HG03558 (cell line): ENCODE measurements around the gene PUM1.
"Not testable (repeated sequence)": the region's sequence is repeated elsewhere in the genome, so short reads cannot be mapped to it uniquely, and the experiment has no call there.

Source experiments
- ATAC-seq: cut with Tn5 transposase; IDR thresholded peaks from one replicate; pipeline ENCODE4 v1.9.1; 2021; ENCODE audit warnings: moderate number of reproducible peaks; ENCODE audit not compliant: unreplicated experiment; ENCODE audit errors: extremely low read depth

Gene PUM1

GRCh38 chr1:31064111-31064717 lies 1.3 kb downstream of the PUM1 start:
- ATAC-seq, result no peak

DNA sequence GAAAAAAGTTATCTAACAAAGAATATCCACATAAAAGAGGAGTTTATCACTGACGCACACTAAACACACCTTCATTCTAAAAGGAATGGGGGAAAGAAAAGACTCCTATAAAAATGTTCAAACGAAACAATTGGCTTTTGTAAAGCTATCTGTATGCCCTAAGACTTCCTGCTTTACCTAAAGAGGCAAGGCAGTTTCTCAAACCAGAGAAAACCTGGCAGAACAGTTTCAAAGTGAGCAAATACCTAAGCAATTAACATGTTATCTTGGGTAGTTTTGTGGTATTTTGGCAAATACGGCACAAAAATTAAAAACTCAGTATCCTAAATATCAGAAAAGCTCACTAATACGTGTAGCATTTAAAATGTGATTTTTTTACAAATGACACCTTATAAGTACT lies 1.9 kb downstream of the PUM1 start:
- ATAC-seq, result no peak

DNA sequence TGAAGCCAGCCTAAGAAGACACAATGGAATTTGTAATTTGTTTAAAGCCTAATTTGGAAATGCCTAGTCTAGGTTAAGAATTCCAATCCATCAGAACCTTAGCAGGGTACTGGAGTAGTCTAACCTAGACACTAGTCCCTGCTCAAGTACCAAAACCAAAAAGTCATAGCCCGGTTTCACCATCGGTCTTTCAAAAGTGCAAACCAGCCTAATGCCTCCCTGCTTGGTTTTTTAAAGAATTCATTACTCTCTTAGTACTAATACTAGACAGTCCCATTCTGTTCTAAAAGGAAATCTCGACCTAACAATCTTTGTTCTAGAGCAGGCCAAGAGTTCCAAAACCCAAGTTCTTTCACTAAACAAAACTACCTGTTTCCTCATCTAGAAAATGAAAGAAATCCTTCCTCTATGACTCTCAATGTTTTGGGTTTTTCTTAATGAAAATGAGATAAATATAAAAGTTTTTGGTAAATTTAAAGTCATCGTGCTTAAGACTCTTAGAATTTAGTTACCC lies 2.6 kb downstream of the PUM1 start:
- no peak for ATAC-seq

GRCh38 chr1:31062162-31062866 lies 3.2 kb downstream of the PUM1 start:
- ATAC-seq, result not testable (repeated sequence)

GRCh38 chr1:31058012-31058411 lies 7.5 kb downstream of the PUM1 start:
- no peak for ATAC-seq

DNA sequence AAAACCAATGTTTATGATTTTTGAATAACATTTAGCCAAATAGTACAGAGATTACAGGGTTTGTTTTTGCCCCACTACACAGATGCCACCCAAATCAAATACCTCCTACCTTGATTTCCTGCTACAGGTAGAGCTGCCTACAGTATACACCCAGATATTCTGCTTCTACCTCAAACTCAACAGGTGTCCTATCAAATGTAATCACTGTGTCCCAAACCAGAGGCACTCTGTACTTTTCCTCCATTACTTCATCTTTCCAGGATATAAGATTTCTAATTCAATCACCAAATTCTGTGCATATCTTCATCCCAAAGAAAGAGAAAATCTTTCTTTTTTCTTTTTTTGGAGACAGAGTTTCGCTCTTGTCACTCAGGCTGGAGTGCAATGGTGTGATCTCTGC lies 9.6 kb downstream of the PUM1 start:
- no peak for ATAC-seq

- no peak for ATAC-seq
Measured at GRCh38 chr1:31055501-31055900, 10.0 kb downstream of the PUM1 start.

DNA sequence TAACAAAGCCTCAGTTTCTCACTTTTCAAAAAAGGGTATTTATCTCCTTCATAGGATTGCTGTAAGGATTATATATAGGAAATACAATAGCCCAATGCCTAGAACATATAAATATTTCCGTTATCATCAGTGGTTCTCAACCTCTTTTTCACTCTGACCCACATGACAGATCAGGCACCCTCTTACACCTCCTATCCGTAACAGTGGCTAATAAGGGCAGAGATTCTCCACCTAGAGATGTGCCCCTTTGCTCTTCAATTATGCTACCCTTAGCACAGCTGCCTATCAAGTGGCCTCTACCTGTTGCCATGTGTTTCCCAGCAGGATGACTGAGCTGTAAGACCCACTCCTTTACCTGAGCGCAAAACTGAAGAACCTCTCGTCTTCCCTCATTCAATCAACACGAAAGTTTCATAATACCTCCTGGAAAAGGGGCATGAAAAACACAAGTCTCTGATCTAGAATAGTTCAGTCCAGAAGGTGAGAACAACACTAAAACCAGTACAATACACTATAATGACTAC lies 10.5 kb downstream of the PUM1 start:
- no peak for ATAC-seq

DNA sequence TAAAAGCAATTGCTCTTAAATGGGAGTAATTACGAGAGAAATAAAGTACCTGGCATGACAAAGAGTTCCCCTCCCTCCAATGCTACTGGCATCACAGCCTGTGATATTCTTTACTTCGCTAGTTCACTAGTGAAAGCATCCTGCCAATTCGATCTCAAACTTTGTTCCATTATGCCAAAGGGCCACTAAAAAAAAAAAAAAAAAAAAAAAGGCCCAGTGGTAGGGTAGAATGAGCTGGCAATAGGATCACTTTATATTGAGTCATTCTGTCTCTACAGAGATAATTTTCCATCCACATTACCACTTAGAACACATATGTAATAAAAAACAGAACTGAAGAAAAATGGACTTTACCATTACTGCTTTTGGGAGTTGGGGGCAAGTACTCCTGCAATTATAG lies 11.2 kb downstream of the PUM1 start:
- ATAC-seq, result no peak

DNA sequence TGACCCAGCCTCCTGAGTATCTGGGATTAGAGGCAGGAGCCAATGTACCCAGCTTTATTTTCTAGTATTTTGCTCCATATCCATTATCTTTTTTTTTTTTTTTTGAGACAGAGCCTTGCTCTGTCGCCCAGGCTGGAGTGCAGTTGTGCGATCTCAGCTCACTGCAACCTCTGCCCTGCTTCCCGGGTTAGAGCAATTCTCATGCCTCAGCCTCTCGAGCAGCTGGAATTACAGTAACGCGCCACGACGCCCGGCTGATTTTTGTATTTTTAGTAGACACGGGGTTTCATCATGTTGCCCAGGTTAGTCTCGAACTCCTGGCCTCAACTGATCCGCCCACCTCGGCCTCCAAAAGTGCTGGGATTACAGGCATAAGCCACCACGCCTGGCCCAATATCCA lies 12.9 kb downstream of the PUM1 start:
- not testable (repeated sequence) for ATAC-seq

DNA sequence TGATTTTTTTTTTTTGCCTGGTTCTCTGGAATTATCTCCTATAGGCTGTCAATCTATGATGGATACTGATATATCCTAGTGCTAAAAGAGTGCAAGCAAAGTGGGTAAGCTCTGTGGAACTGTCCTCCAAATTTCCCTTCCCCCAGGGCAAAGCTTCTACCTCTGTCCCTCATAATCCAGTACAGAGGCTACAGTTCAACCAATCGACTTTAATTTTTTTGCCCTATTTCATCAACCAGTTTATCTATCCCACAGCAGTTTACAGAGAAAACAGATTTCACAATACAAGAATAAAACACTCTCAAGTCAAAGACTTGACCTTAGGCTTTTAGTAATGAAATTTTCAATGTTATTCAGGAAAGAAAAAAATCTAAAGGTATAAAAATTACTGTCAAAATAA lies 13.9 kb downstream of the PUM1 start:
- ATAC-seq, result no peak

DNA sequence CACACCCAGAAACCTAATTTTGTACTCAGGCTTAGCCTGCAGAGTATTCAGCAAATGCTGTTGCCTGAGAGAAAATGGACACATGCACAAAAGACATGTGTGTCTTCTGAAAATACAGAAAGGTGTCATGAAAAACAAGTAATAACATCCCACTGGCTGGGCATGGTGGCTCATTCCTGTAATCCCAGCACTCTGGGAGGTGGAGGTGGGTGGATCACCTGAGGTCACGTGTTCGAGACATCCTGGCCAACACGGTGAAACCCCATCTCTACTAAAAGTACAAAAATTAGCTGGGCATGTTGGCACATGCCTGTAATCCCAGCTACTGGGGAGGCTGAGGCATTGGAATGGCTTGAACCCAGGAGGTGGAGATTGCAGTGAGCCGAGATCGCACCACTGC lies 18.0 kb downstream of the PUM1 start:
- ATAC-seq, result not testable (repeated sequence)

GRCh38 chr1:31043631-31044030 lies 21.9 kb downstream of the PUM1 start:
- ATAC-seq, result no peak

DNA sequence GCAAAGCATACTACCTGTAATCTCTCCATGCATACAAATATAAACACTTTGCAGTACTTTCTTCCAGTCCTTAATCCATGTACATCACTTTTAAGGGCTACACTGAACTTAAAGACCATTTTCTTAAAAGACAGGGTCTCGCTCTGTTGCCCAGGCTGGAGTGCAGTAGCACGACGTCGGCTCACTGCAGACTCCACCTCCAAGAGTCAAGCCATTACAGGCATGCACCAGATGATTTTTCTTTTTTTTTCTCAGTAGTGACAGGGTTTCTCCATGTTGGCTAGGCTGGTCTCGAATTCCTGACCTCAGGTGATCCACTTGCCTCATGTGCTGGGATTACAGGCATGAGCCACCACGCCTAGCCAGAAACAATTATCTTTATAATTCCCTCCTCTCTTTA lies 22.9 kb downstream of the PUM1 start:
- ATAC-seq, result no peak

- ATAC-seq, result no peak
Measured at GRCh38 chr1:31041529-31041928, 24.0 kb downstream of the PUM1 start.

DNA sequence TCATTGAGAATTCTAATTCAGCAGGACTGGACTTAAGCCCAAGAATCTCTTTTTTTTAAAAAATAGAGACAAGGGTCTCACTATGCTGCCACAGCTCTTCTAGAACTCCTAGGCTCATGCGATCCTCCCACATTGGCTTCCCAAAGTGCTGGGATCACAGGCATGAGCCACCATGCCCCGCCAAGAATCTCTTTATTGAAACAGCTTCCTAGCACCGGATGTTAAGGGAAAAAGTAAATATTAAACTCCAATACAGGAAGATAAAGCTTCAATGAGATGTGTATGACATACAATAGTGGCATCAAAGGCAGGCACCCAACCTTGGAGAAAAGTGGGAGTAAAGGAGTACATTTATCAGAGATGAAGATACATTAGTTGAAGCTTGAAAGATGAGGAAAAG lies 25.5 kb downstream of the PUM1 start:
- ATAC-seq, result no peak

GRCh38 chr1:31038935-31039334 lies 26.6 kb downstream of the PUM1 start:
- not testable (repeated sequence) for ATAC-seq

DNA sequence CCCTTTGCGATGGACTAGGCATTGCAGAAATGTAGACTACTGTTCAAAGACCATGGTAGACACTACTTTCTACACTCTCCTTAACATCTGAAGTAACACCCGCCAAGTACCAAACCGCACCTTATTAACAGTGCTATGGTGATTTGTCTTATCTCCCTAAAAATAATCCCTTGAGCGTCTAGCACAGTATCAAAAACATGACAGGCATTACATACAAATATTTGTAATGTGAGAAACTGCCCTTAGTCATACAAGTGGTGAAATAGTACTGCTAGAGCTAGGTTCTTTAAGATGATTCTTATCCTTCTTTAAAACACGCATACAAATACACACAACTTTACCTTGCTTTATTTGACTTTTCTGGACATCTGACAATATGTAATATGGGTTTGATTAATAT lies 27.2 kb downstream of the PUM1 start:
- ATAC-seq, result no peak

DNA sequence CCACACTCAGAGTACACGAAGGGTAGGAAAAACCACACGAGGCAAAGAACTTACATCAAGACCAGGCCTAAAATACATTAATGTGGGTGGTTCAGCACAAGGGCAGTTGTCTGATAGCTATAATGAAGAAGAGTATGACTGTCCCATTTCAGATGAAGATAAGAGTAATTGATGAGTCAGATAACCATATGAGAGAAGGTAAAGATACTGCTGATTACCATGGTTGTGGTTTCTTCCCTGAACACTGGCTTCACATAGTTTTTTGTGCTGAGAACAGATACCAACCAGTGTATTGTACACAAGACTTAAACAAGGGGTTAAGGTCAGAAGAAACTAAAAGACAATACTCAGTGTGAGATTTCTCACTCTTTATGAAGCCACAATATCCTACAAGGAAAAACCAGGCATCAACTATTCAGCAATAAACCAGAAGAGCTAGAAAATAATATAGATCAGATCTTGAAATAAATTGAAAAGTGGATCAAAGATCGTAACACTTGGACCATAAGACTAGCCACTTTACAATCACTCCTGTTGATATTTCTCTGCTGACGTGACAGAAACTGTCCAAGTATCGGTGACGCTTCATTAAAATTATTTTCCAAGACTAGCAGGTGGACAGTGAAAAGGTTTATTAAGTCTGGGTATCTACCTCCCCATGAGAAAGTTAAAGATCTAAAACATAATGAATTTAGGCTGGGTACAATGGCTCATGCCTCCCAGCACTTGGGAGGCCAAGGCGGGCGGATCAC lies 28.6 kb downstream of the PUM1 start:
- no peak for ATAC-seq

GRCh38 chr1:31033598-31033997 lies 31.9 kb downstream of the PUM1 start:
- ATAC-seq, result no peak

DNA sequence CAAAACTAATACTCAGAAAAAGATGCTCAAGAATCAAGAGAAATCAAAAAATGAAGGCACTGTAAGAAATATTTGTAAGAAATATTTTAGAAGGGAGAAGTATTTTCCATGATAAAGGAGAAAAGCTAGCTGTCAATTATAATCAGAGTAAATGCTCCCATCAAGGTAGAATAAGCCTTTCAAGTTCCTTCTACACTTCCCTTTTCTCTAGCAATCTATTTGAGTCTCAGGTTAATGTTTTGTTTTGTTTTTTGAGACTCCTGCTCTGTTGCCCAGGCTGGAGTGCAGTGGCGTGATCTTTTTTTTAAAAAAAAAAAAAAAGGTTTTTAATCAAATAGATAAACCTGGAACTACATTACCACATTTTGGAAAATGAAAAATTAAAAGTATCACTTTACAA lies 33.3 kb downstream of the PUM1 start:
- ATAC-seq, result no peak
